Activated CD8-positive, alpha-beta memory T cell treated with anti-CD3 and anti-CD28 coated beads, Interleukin-2, amount 10 ng/mL, durations not matched to agents 7 days and 5 days (primary cell): ENCODE measurements around the gene DQX1. TPM values are rescaled to one million over a fixed set of nuclear protein-coding genes. Genes with fewer than 3 reads are reported as not detected.

Experiments
- ATAC-seq: fragments of 150-1000 bp; cut with Tn5 transposase; one replicate; pipeline ENCODE4 v1.10.0; 2021; ENCODE audit warnings: moderate library complexity
- CTCF ChIA-PET: fragments of 350-600 bp; sonication (Branson Sonifier 250); formaldehyde crosslinking; loops from one replicate; lab custom pipeline; 2021; ENCODE audit warnings: antibody characterized with exemption; lab: Charles Lee
- DNase-seq: peaks from one replicate; pipeline ENCODE4 v3.0.0-alpha.2; 2020
- H3K27ac Mint-ChIP-seq: one replicate; pipeline ENCODE4 v1.8.0; 2021; ENCODE audit warnings: mild to moderate bottlenecking, mixed read lengths
- H3K27me3 Mint-ChIP-seq: one replicate; pipeline ENCODE4 v1.8.0; 2021; ENCODE audit warnings: mixed read lengths
- H3K36me3 Mint-ChIP-seq: one replicate; pipeline ENCODE4 v1.8.0; 2021; ENCODE audit warnings: mild to moderate bottlenecking, mixed read lengths
- H3K4me1 Mint-ChIP-seq: one replicate; pipeline ENCODE4 v1.8.0; 2021; ENCODE audit warnings: mixed read lengths
- H3K4me3 Mint-ChIP-seq: one replicate; pipeline ENCODE4 v1.8.0; 2021; ENCODE audit warnings: mild to moderate bottlenecking, moderate library complexity, mixed read lengths
- H3K9me3 Mint-ChIP-seq: one replicate; pipeline ENCODE4 v1.8.0; 2022; ENCODE audit warnings: low read depth, mixed read lengths
- total RNA-seq, 2 experiments: library from RNA; stranded (reverse); gene quantifications; one replicate each; pipeline ENCODE4 v1.2.3, GENCODE V29; 2021

The DQX1 gene
- total RNA-seq, 2 experiments from 2014 or later: 0.38 to 0.94 TPM

DNA sequence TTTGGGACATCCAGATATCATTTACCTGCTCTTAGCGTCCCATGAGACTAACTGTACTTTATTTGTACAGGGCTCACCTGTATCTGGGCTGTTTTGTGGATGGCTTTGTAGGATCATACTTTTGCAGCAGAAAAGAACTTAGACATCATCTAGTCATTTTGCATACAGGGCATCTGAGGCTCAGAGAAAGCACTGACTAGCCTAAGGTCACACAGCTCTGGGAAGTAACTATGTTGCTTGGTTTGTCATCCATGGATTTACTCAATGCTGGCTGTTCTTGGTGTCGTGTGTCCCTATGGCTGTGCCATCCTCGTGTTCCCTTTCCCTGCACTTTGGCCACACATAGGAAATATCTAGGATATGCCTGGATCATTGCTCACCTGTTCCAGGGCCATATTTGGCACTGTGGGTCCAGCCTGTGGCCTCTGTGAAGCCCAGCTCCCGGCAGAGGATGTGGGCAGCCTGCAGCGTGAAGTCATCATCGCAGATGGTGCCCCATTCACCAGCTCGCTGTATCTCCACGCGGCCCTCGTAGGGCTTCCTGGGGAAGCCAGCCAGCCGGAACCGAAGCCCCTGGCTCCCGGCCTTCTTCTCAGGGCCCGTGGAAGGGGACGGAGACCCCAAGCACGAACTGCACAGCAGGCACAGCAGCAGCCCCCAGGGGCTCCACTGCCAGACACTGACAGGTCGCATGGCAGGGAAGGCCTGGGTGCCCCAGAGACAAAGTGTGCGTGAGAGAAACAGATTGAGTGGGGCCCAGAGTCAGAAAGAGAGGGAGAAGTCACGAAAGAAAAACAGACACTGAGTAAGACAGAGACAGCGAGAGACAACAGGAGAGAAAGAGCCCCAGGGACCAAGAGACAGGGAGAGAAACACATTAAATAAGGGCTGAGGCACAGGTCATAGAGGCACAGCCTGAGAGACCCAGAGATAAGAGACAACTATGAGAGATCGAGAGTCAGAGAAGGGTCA, 26.2 kb upstream of the DQX1 start:
- Mint-ChIP-seq H3K27me3 (peaks cover 35% of the 10 kb centered on the region), H3K27ac (peak overlapping the region; percentile 74), H3K4me1 (peaks cover 44% of the 10 kb centered on the region), H3K36me3 (peaks cover 8% of the 10 kb centered on the region), H3K4me3 (peak overlapping the region; percentile 46), H3K9me3 (no peaks in the 10 kb centered on the region)
- CTCF ChIA-PET: interaction anchor here (0.6 to 15.0 kb wide), 6 partner anchors 18 to 78 kb away, joined by 3 to 124 read pairs (median 5); partner anchors contain the start of genes CCDC142 and TTC31
- DNase-seq (no peak), ATAC-seq (no peak)

DNA sequence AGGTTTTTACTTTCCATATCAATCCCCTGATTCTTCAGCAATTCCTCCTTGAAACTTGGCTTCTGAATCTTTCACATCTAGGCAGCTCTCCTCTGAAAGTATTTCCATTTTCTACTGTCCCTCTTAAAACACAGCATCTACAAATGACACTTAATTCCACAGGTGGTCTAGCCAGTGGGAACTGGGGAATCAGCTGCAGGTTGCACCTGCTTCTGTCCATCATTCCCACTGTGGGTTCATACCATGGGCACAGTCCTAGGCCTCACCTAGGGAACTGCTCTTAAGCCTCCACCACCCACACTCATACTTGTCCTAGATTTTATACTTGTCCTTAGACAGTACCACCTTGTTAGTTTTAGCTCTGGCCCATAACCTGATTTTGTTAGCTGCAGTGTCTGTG, 25.5 kb upstream of the DQX1 start:
- CTCF ChIA-PET: interaction anchor here (0.8 to 15.0 kb wide), 6 partner anchors 13 to 68 kb away, joined by 3 to 124 read pairs (median 5); partner anchors contain the start of genes AUP1, CCDC142, HTRA2 and TTC31
- Mint-ChIP-seq H3K36me3 (peaks cover 5% of the 10 kb centered on the region), H3K9me3 (no peaks in the 10 kb centered on the region), H3K4me1 (peaks cover 43% of the 10 kb centered on the region), H3K27ac (no peak overlapping the region), H3K4me3 (no peak overlapping the region), H3K27me3 (peaks cover 37% of the 10 kb centered on the region)
- ATAC-seq: no peak
- no peak for DNase-seq

DNA sequence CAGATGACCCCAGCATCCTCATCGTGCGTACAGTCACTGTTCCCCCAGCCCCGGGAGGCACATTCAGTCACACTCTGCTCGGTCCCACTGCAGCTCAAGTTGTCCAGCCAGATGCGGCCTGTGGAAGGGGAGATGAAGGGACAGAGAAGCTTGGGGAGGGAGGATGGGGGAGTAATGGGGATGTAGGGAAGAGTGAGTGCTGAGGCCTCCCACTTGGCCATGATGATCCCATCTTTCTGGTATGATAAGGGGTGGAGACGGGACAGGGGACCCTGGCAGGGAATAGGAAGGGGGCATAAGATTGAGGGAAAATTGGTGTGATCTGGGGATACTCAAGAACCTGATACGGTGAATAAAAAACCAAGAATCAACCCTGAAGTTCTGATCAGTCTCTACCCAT, 24.2 kb upstream of the DQX1 start:
- Mint-ChIP-seq H3K27me3 (peaks cover 49% of the 10 kb centered on the region), H3K9me3 (no peaks in the 10 kb centered on the region), H3K4me1 (peaks cover 34% of the 10 kb centered on the region), H3K4me3 (peak overlapping the region; percentile 2), H3K27ac (no peak overlapping the region), H3K36me3 (peaks cover 2% of the 10 kb centered on the region)
- ATAC-seq: no peak
- no peak for DNase-seq
- CTCF ChIA-PET: interaction anchor here (1.4 to 15.0 kb wide), 3 partner anchors 12 to 36 kb away, joined by 3 to 124 read pairs (median 20); no protein-coding TSS in a partner anchor

DNA sequence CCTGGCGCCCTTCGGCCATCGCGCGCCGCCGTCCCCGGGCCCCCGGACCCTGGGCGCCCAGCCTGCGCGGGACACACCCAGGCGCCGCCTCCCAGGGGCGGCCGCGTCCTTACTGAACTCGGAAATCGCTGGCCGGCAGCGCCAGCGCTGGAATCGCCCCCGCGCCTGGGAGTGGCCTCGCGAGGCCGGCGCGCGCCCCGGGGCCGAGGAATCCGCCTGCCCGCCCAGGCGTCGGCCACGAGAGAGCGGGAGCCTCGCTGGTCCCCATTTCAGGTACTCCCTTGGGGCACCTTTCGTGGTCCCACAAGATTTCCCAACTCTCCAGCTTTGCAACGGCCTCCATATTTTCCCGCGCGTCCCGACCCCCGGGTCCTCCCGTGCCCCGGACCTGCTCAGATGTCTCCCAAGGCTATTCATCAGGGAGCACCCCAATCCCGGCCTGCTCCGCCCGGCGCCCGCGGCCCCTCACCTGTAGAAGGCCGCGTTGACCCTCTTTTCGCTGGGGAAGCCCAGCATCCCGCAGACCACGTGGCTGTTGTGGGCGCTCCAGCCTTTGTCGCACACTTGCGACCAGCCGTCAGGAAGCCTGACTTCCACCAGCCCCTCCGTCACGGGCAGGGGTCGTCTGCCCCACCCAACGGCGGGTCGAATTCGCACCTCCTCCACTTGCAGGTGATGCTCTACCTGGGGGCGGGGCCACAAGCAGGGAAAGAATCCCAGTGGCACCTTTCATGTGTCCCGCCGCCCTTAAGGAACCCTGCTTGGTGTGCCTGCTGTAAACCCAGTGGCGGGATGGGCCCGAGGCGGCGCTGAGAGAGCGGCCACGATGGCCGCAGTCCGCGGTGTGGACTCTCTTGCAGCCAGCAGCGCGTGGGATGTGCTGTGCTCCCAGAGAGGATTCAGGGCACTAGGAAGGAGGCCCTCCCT, 23.1 kb upstream of the DQX1 start:
- H3K4me1 Mint-ChIP-seq: peaks cover 34% of the 10 kb centered on the region
- H3K27ac Mint-ChIP-seq: no peak overlapping the region
- peak overlapping the region; percentile 51 for H3K4me3 Mint-ChIP-seq
- ATAC-seq (peak; percentile 68), DNase-seq (no peak)
- H3K27me3 Mint-ChIP-seq: peaks cover 59% of the 10 kb centered on the region
- CTCF ChIA-PET: interaction anchor here (1.4 to 15.0 kb wide), 3 partner anchors 10 to 38 kb away, joined by 3 to 124 read pairs (median 20); no protein-coding TSS in a partner anchor
- no peaks in the 10 kb centered on the region for H3K36me3 Mint-ChIP-seq
- no peaks in the 10 kb centered on the region for H3K9me3 Mint-ChIP-seq

DNA sequence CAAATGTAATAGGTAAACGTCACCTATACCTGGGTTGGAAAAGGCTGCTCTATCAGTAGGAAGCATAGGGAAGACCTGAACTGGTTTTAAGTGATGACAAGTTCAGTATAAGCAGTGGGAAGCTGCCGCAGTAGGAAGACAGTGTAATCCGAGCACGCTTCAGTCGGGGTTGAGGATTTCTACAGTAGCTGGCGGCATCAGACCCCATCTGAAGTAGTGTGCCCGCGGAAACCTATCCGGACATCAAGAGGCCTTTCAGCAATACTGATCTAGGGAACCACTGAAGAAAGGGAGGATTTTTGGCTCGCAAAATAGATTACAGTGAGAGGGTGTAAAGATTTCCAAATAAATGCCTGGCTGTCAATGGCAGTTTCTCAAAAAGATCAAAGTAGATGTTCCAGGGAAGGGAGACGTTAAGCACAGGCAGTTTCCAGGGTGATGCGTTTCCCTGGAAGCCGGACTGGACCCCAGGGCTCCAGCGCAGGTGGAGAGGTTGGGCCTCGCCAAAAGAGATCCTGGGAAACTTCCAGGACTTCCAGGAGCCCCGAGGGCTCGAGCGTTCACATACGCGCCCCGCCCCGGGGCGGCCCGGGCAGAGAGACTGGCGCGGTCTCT, 22.4 kb upstream of the DQX1 start:
- Mint-ChIP-seq H3K4me3 (peak overlapping the region; percentile 60), H3K27ac (no peak overlapping the region), H3K27me3 (peaks cover 62% of the 10 kb centered on the region), H3K4me1 (peaks cover 30% of the 10 kb centered on the region), H3K36me3 (no peaks in the 10 kb centered on the region), H3K9me3 (no peaks in the 10 kb centered on the region)
- CTCF ChIA-PET: interaction anchor here (0.8 to 15.0 kb wide), 3 partner anchors 10 to 38 kb away, joined by 3 to 124 read pairs (median 3); no protein-coding TSS in a partner anchor
- DNase-seq (no peak), ATAC-seq (no peak)

DNA sequence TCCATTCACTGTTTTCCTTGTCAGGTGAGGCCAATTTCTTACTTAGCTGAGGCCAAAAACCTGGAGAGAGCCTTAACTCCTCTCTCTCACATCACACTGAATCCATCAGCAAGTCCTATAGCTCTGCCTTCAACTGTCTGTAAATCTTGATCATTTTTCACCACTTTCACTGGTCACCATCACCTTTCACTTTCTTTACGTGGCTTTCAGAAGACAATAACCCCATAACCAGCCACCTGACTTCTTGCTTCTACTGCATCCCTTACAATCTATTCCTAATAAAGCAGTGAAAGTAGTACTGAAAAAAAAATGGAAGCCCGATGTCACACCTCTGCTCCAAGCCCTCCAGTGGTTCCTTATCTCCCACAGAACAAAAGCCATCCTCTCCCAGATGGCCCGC, 20.0 kb upstream of the DQX1 start:
- H3K4me3 Mint-ChIP-seq: no peak overlapping the region
- CTCF ChIA-PET: interaction anchor here (1.1 to 15.0 kb wide), 4 partner anchors 14 to 41 kb away, joined by 3 to 124 read pairs (median 4); partner anchors contain the start of gene HTRA2
- no peak overlapping the region for H3K27ac Mint-ChIP-seq
- no peak for ATAC-seq
- no peaks in the 10 kb centered on the region for H3K9me3 Mint-ChIP-seq
- DNase-seq: no peak
- H3K27me3 Mint-ChIP-seq: peaks cover 69% of the 10 kb centered on the region
- peaks cover 16% of the 10 kb centered on the region for H3K4me1 Mint-ChIP-seq
- H3K36me3 Mint-ChIP-seq: no peaks in the 10 kb centered on the region

DNA sequence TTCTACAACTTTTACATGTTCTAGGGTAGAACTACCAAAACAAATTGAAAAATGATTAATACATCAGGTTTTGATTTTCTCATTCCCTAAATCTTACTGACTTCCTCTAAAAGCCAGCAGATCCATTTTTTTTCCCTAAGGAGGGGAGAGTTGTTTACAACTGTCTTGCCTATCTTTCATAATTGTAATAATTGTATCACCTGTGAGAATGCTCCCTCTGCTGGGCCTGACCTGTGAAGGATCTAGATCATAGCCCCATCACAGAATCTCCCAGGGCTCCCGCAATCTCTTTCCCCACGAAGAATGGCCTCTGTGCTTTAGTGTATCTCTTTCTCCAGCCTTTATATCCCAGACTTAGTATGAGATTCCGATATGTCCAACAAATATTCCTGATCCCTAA, 18.6 kb upstream of the DQX1 start:
- H3K36me3 Mint-ChIP-seq: no peaks in the 10 kb centered on the region
- H3K9me3 Mint-ChIP-seq: no peaks in the 10 kb centered on the region
- no peak for DNase-seq
- H3K4me1 Mint-ChIP-seq: peaks cover 14% of the 10 kb centered on the region
- no peak for ATAC-seq
- peaks cover 57% of the 10 kb centered on the region for H3K27me3 Mint-ChIP-seq
- CTCF ChIA-PET: interaction anchor here (1.0 to 15.0 kb wide), 5 partner anchors 13 to 295 kb away, joined by 3 to 124 read pairs (median 4); partner anchors contain the start of gene DQX1
- H3K27ac Mint-ChIP-seq: no peak overlapping the region
- H3K4me3 Mint-ChIP-seq: no peak overlapping the region

DNA sequence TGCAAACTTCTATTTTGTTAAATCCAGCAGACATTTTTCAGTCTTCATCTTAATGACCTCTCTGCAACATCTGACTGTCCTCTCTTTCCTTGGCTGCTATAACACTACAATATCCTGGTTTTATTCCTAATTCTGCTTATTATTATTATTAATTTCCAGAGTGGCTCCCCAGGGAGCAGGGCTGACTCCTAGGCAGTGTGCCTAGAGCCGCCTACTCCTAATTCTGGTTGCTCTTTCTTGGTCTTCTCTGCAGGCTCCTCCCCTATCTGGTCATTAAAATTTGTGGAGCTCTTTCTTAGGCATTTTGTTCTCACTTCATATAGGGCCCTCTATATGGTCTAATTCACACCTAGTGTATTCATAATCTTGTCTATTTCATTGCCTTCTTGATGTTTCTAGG, 16.9 kb upstream of the DQX1 start:
- Mint-ChIP-seq H3K4me3 (no peak overlapping the region), H3K36me3 (no peaks in the 10 kb centered on the region), H3K27me3 (peaks cover 56% of the 10 kb centered on the region), H3K9me3 (no peaks in the 10 kb centered on the region), H3K4me1 (peaks cover 19% of the 10 kb centered on the region), H3K27ac (no peak overlapping the region)
- ATAC-seq: no peak
- CTCF ChIA-PET: interaction anchor here (1.5 to 15.0 kb wide), 2 partner anchors 11 to 44 kb away, joined by 7 to 124 read pairs; no protein-coding TSS in a partner anchor
- DNase-seq: no peak

DNA sequence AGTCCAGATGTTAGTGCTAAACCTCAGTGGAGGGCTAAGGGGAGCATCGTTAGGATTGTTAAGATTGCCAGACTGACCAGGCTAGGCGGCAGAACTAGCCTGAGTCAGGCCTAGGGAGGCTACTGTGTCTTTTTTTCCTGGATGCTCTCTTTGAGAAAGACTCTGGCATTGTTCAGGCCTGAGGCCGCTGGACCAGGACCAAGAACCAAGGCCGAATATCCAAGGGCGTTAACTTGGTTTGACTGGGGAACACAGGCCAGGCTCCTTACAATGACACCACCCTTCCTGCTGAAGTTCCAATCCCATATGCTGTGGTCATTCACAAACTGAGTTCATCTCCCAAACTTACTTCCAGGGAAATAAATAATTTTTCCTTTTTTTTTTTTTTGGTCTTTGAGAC, 14.3 kb upstream of the DQX1 start:
- no peak for ATAC-seq
- Mint-ChIP-seq H3K9me3 (no peaks in the 10 kb centered on the region), H3K4me3 (no peak overlapping the region), H3K27me3 (peaks cover 42% of the 10 kb centered on the region), H3K27ac (no peak overlapping the region), H3K36me3 (no peaks in the 10 kb centered on the region), H3K4me1 (peaks cover 19% of the 10 kb centered on the region)
- DNase-seq: no peak
- CTCF ChIA-PET: interaction anchor here (0.7 to 1.3 kb wide), 2 partner anchors 30 to 45 kb away, joined by 3 to 5 read pairs; no protein-coding TSS in a partner anchor

DNA sequence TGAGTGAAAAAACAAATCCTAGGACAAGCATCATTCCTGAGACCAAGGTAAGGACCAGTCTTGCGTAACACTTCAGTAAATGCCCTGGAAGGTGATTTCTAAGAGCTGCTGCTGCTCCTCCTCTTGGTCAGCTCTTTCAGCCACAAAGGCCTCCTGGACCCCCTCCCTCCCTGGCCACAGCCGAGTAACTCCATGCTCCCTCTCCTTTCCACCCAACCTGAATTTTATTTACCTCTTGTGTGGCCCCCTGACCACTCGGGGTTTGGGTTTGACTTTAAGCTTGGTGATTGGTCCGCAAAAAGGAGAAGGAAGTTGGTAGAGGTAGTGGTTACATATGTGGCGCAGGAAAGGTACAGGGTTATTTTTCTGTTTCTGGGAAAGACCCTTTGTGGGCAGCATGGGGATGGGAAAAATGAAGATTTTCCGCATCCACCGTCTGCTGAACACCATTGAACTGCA, 12.9 kb upstream of the DQX1 start:
- peaks cover 1% of the 10 kb centered on the region for H3K36me3 Mint-ChIP-seq
- no peak for ATAC-seq
- no peak for DNase-seq
- no peak overlapping the region for H3K4me3 Mint-ChIP-seq
- peaks cover 19% of the 10 kb centered on the region for H3K4me1 Mint-ChIP-seq
- CTCF ChIA-PET: interaction anchor here (1.0 to 1.6 kb wide), 5 partner anchors 8 to 56 kb away, joined by 3 to 8 read pairs (median 3); partner anchors contain the start of genes CCDC142 and TTC31
- no peaks in the 10 kb centered on the region for H3K9me3 Mint-ChIP-seq
- H3K27ac Mint-ChIP-seq: no peak overlapping the region
- peaks cover 29% of the 10 kb centered on the region for H3K27me3 Mint-ChIP-seq

DNA sequence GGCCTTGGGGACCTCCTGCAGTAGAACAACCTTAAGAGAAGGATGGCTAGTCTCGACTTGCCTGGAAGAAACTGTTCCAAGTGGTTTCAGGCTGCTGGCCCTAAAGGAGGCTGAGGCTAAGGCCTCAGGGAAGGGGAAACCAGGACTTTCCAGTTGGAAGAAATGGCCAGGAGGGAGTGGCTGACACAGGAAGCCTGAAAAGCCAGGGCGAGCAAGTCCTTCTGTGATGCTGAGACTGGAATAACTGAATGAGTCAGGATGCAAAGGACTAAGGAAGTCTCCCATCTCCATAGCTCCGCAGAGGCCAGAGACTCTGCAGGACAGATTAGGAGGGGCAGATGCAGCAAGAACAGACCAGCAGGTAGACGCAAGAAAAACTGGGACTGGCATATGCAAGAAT, 11.1 kb upstream of the DQX1 start:
- Mint-ChIP-seq H3K4me1 (peaks cover 21% of the 10 kb centered on the region), H3K36me3 (peaks cover 9% of the 10 kb centered on the region), H3K27ac (no peak overlapping the region), H3K27me3 (peaks cover 19% of the 10 kb centered on the region), H3K9me3 (no peaks in the 10 kb centered on the region), H3K4me3 (no peak overlapping the region)
- DNase-seq: no peak
- no peak for ATAC-seq
- CTCF ChIA-PET: no interaction called here
